DOHH2 (cell line): ENCODE measurements around the gene EXOC8.

ENCODE experiments used
- H3F3A ChIP-seq: fragments of 200-600 bp; sonication (generic), shearing (Covaris generic); 2 replicates; pipeline ENCODE4 v1.6.0; 2016; ENCODE audit warnings: antibody characterized with exemption, mild to moderate bottlenecking; ENCODE audit not compliant: control insufficient read depth, insufficient read depth
- H3K27ac ChIP-seq: fragments of 200-600 bp; sonication (generic); 2 replicates; pipeline ENCODE4 v1.5.1; 2014; ENCODE audit warnings: low read depth, mild to moderate bottlenecking, low read length, moderate library complexity
- H3K27me3 ChIP-seq: fragments of 200-600 bp; sonication (generic); 2 replicates; pipeline ENCODE4 v1.6.1; 2014; ENCODE audit warnings: mild to moderate bottlenecking, low read length, mixed read lengths; ENCODE audit not compliant: control insufficient read depth
- H3K36me3 ChIP-seq: fragments of 200-600 bp; sonication (generic); 2 replicates; pipeline ENCODE4 v1.6.1; 2014; ENCODE audit warnings: mild to moderate bottlenecking, low read length, moderate library complexity, mixed read lengths; ENCODE audit not compliant: control insufficient read depth
- H3K4me1 ChIP-seq: fragments of 200-600 bp; sonication (generic); 2 replicates; pipeline ENCODE4 v1.6.1; 2014; ENCODE audit warnings: mild to moderate bottlenecking, low read length, mixed read lengths; ENCODE audit not compliant: control insufficient read depth
- H3K4me2 ChIP-seq: fragments of 200-600 bp; sonication (generic); 2 replicates; pipeline ENCODE4 v1.6.0; 2014; ENCODE audit warnings: mild to moderate bottlenecking, low read length, moderate library complexity
- H3K4me3 ChIP-seq: fragments of 200-600 bp; sonication (generic); 2 replicates; pipeline ENCODE4 v1.5.1; 2014; ENCODE audit warnings: mild to moderate bottlenecking, low read length, mixed read lengths
- H3K79me2 ChIP-seq: fragments of 200-600 bp; sonication (generic); 2 replicates; pipeline ENCODE4 v1.6.1; 2014; ENCODE audit warnings: mild to moderate bottlenecking, low read length, mixed read lengths; ENCODE audit not compliant: control insufficient read depth
- H3K9me2 ChIP-seq: fragments of 200-600 bp; sonication (generic); replicated peaks from 2 replicates; pipeline ENCODE4 v1.6.1; 2014; ENCODE audit warnings: mild to moderate bottlenecking, low read length, mixed read lengths; ENCODE audit not compliant: control insufficient read depth
- H3K9me3 ChIP-seq: fragments of 200-600 bp; sonication (generic); 2 replicates; pipeline ENCODE4 v1.6.1; 2014; ENCODE audit warnings: antibody characterized with exemption, low read length, mixed read lengths; ENCODE audit not compliant: control insufficient read depth, insufficient read depth
- H4K20me1 ChIP-seq: fragments of 200-600 bp; sonication (generic); 2 replicates; pipeline ENCODE4 v1.6.0; 2014; ENCODE audit warnings: low read depth, mild to moderate bottlenecking, antibody characterized with exemption, low read length, moderate library complexity; ENCODE audit not compliant: control insufficient read depth, insufficient read depth
- CTCF ChIP-seq: fragments of 200-600 bp; sonication (generic); IDR thresholded peaks from one replicate; pipeline ENCODE4 v1.5.1; 2014; ENCODE audit warnings: antibody characterized with exemption, mild to moderate bottlenecking, low read depth, low read length; ENCODE audit not compliant: poor library complexity, severe bottlenecking
- EZH2phosphoT487 ChIP-seq: fragments of 200-600 bp; sonication (generic); IDR thresholded peaks from 2 replicates; pipeline ENCODE4 v1.6.1; 2017; ENCODE audit warnings: borderline replicate concordance, mild to moderate bottlenecking, antibody characterized with exemption, low read length, moderate library complexity, mixed read lengths

EXOC8 gene

DNA sequence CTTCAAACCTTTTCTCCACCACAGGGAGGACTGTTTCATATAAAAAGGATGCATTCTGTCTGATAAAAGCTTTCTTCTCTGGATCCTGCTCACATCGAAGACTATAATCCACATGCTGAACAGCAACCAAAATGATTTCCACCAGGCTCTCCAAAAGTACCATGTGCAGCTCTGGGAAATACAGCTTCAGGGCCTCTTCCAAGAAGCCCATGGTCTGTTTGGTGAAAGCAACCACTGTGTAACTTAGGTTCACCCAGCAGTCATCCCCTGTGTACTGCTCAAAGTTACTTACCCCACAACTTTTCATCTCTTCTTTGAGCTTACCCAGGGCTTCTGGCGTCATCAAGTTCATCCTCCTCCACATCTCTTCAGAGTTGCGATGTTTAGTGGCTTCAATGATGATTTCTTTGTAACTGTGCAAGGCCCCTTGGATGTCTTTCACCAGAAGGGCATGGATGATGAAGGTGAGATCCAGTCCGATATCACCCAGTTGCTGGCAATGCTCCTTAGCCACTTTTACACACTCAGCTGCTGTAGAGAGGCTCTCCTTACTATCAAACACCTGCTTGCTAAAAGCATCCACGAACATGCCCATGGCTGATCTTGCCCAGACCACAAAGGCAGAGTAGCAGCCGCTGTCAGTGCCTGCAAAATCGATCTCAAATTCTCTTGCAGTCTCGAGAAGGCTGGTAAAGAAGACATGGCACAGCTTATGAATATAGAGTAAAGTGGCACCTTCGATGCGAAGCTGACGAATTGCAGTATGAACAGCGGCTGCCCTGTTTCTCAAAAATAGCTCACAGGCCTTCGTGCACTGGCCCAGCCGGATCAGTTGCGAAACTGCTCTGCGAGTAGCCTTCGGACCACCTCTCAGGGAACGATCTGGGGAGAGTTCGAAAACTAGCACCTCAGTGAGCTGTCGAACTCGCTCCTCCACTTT, 1.7 kb downstream of the EXOC8 start:
- H3K27ac ChIP-seq = no peak overlapping the region
- peaks cover 27% of the 10 kb centered on the region for H4K20me1 ChIP-seq

GRCh38 chr1:231334952-231335351, 2.7 kb downstream of the EXOC8 start:
- H4K20me1 ChIP-seq = peaks cover 23% of the 10 kb centered on the region
- H3K4me3 ChIP-seq = peak overlapping the region; percentile 98
- H3K9me3 ChIP-seq = no peaks in the 10 kb centered on the region
- no peaks in the 10 kb centered on the region for H3K27me3 ChIP-seq
- no peak for TF ChIP-seq CTCF
- TF ChIP-seq EZH2phosphoT487 = no peak
- H3K36me3 ChIP-seq = peaks cover 42% of the 10 kb centered on the region
- no peak overlapping the region for H3K27ac ChIP-seq
- H3K79me2 ChIP-seq = peaks cover 82% of the 10 kb centered on the region
- peak overlapping the region; percentile 81 for H3K4me2 ChIP-seq
- H3K9me2 ChIP-seq = no peaks in the 10 kb centered on the region
- peaks cover 49% of the 10 kb centered on the region for H3K4me1 ChIP-seq
- H3F3A ChIP-seq = peaks cover 4% of the 10 kb centered on the region

More for the DNA sequence above, 1.7 kb downstream of the EXOC8 start:
- peaks cover 50% of the 10 kb centered on the region for H3K36me3 ChIP-seq
- no peaks in the 10 kb centered on the region for H3K9me2 ChIP-seq
- H3K27me3 ChIP-seq = no peaks in the 10 kb centered on the region
- peak overlapping the region; percentile 81 for H3K4me2 ChIP-seq
- peaks cover 49% of the 10 kb centered on the region for H3K4me1 ChIP-seq
- no peak for TF ChIP-seq CTCF
- TF ChIP-seq EZH2phosphoT487 = no peak
- peaks cover 92% of the 10 kb centered on the region for H3K79me2 ChIP-seq
- H3F3A ChIP-seq = peaks cover 4% of the 10 kb centered on the region
- peak overlapping the region; percentile 98 for H3K4me3 ChIP-seq
- H3K9me3 ChIP-seq = no peaks in the 10 kb centered on the region

GRCh38 chr1:231334079-231334666, 3.5 kb downstream of the EXOC8 start:
- no peak overlapping the region for H3K27ac ChIP-seq
- peaks cover 4% of the 10 kb centered on the region for H3F3A ChIP-seq
- H3K9me2 ChIP-seq = no peaks in the 10 kb centered on the region
- H3K9me3 ChIP-seq = no peaks in the 10 kb centered on the region
- peaks cover 43% of the 10 kb centered on the region for H3K4me1 ChIP-seq
- H3K4me3 ChIP-seq = peak overlapping the region; percentile 98
- peak overlapping the region; percentile 81 for H3K4me2 ChIP-seq
- H3K79me2 ChIP-seq = peaks cover 75% of the 10 kb centered on the region
- no peaks in the 10 kb centered on the region for H3K27me3 ChIP-seq
- TF ChIP-seq EZH2phosphoT487 (no peak), CTCF (no peak)
- H4K20me1 ChIP-seq = peaks cover 23% of the 10 kb centered on the region
- H3K36me3 ChIP-seq = peaks cover 42% of the 10 kb centered on the region
